GM21515 (cell line): ENCODE results near the gene HOXA13.

Source experiments
- ATAC-seq: cut with Tn5 transposase; IDR thresholded peaks from one replicate; pipeline ENCODE4 v1.9.1; 2021; ENCODE audit not compliant: unreplicated experiment

HOXA13 gene

GRCh38 chr7:27182285-27182841 is 17.5 kb downstream of the HOXA13 start:
- no peak for ATAC-seq

DNA sequence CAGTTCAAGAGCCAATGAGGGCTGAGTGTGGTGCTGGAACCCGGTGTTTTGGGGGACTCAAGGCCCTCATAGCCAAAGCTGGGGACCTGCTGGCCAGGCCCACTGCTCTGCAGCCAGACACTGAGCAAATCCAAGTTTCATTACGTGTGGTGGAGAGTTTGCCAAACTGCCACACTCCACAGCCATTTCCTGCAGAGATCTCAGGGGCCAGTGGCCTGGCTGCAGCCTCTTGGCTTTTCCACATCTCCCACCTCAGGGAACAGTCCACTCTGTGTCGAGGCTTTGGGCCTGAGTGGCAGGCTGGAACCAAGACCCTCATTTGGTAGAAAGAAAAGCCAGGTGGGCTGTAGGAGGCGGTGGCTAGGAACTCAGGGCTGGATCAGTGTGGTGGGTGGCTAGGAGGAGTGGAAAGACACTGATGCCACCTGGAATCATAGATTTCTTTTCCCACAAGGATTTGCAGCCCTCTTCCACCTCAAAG is 18.1 kb downstream of the HOXA13 start:
- no peak for ATAC-seq

DNA sequence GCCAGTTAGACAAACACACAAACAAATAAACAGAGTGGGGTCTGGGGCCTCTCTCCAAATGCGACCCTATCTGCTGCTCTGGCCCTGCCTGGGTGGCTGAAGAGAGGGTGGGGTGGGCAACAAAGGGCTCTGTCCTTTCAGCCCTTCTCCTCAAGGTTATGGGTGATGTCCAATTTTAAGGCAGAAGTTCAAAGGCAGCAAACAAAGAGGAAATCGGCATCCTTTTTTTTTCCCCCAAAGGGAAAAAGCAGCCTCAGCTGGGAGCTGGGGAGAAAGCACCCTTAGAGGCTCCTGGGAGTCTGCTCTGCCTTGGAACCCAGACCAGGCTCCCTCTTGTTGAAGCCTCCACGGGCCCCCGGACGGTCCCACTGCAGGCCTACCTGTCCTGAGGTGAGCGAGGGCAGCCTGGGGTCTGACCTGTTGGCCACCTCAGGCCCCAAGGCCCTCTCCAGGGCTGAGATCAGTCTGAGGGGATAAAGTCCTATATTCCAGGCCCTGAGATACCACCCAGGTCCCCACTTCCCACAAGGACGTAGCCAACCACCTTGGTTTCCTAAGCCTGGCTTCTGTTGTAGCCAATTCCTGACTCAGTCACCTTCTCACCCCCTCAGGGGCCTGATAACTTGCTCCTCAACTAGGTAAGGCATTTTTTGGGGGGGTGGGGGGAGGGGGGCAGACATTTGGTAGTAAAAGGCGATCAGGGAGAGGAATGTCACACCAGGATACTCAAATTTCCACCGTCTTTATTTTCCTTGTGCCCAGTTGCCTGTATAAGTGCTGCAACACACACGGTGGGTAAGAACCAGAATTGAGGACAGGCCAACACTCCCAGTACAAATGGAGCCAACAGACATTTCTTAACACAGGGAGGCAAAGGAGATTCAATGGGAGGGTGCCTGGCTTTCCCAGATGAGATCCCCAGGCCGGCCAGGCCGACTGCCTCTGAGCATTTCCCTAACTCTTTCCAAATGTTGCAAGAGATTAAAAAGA is 19.2 kb downstream of the HOXA13 start:
- no peak for ATAC-seq

- no peak for ATAC-seq
Observed at GRCh38 chr7:27179503-27180430, 20.1 kb downstream of the HOXA13 start.

- no peak for ATAC-seq
Observed at GRCh38 chr7:27179030-27179429, 20.9 kb downstream of the HOXA13 start.

GRCh38 chr7:27178366-27178765 is 21.5 kb downstream of the HOXA13 start:
- no peak for ATAC-seq

DNA sequence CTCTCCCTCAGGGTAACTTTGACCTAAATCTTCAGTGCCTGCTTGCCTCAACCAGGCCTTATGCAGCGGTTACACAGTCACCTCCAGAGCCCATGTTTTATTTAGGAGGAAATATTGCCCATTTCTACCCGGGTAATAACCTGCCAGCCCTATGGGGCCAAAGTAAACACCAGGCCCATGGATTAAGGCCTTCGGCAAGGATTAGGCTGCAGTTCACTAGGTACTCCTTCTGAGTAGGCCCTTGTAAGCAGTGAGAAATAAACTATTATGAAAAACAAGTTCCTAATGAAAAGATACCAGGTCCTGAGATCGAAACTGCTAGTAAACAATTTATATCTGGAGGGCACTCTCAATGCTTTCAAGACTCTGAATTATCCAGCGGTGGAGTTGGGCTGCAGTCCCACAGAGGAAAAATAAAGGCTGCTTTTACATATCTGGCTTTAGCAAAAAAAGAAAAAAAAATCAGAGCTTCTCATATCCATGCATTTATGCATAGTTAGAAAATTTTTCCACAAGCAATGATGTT is 22.0 kb downstream of the HOXA13 start:
- no peak for ATAC-seq

DNA sequence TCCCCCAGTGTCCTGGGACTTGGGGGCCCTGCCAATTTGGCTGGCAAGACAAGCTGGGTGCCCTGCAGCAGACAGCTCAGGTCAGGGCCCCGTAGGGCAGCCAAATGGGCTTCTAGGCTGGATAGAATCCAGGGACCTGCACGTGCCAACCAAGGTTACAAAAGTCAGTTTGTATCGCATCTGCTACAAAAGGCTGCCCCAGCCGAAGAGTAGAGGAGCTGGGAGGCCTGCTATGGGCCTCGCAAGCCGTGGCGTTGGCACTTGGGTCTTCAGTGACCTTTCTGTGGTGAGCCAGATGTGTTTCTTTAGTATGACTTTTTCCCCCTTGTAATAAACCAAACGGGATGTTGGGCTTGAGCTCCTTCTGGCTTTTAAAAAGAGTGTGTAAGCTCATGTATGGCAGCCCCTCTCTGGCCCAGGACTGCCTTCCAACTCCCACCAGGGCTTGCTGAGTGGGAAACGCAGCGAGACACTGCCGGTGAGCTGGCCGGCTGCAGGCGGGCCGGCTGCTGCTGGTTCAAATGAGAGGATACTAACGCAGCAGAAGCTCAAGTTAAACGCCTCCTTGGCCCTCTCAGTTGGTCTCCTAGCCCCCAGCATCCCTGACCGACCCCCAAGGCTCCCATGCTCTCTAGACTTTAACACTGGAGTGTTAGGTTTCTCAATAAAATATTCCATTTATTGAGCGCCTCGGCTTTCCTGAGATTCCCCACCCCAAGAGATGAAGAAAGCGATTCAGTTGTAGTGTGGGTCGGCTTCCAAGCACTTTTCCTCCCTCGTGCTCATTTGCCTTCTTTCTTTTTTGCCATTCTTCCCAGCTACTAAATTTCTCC is 22.7 kb downstream of the HOXA13 start:
- ATAC-seq, result no peak

DNA sequence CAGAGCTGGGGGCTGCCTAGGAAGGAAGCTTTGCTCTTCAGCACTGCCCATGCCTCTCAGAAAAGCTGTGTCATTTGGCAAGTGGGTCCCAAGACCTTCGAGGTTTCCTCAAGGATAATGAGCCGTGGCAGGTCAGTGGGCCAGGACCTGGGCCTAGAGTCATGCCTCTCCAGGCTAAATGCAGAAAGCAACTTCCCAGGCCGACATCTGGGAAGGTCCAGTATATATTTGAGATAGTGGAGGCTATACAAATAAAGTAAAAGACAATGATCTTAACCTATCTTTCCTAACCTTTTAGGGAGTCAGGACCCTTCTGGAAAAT is 23.4 kb downstream of the HOXA13 start:
- no peak for ATAC-seq

DNA sequence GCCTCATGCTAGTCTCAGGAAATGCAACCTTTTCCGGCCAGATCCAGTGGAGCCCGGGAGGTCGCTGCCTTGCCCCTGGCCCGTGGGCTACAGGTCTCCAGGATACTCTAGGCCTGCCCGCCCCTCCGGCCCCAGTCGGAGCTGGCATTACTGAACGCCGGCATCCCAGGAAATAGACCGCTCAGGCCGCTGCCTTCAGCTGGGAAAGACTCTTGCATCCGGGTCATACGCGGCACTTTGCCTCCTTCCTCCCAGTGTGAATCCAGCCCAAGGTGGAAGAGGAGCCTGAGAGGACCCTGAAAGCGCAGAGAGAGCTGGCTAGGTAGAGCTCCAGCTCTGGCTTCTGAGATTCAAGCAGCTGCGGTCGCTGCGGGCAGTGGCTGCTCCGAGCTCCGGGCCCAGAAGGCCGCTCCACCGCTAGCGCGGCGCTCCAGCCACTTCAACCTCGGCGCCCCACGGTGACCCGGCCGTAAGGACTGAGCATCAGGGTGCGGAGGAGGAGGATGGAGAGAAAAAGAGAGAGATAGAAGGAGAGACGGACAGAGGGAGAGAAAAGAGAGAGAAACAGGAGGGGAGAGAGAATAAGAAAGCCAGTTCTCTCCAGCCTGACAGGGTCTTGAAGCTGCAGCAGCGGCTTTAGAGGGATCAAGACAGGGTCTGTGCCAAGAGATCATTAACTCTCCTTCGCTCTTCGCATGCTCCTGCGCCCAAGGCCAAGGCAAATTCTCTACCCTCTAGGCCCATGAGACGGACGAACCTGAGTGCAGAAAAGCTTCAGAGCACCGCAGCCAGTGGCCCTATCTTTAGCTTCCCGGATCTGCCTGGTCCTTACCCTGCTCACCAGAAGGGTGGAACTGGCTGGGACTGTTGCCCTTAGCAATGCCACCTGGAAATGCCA is 24.0 kb downstream of the HOXA13 start:
- ATAC-seq, result no peak

- ATAC-seq, result no peak
Observed at GRCh38 chr7:27174874-27175625, 24.8 kb downstream of the HOXA13 start.

DNA sequence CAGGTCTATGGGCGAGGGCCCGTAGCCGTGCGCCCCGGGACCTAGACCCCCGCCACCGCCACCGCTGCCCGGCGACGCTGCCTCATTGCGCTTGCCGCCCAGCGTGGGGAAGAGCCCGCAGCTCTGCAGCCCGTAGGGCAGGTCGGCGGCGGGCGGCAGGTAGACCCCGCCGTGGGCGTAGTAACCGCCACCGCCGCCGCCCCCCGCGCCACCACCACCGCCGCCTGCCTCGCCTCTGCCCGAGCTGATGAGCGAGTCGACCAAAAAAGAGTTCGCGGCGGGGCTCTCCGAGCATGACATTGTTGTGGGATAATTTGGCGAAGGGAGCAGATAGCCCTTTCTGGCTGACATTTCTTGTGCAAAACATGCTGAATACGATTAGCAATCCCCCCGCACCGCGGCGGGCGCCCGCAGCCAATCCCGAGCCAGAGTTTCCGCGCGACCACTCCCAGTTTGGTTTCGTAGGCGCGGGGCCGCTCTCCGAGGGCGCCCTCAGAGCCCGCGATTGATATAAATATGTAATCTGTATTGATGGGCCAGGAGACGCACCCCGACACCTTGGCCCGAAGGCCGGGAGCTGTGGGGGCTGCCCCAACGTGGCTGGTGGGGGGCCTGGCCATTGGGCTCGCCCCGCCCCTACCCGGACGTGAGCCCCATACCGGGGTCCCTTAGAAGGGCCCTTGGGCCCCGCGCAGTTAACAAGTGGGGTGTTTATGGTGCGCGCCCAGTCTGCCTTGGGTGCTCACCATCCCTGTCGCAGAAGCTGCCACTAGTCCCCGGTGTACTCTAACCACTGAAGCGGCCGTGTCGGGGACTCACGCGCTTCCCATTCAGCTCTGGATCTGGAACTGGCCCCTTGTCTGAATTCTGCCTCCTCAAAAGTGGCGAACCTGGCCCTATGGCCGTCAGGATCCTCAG is 25.7 kb downstream of the HOXA13 start, which contains the start of gene HOXA10:
HOXA10 (minus strand) TSS at position 365 of the 918 bp plus-strand sequence; CDS start at position 351, 14 bp downstream.
- no peak for ATAC-seq

- ATAC-seq, result no peak
Observed at GRCh38 chr7:27173511-27173955, 26.4 kb downstream of the HOXA13 start.

- no peak for ATAC-seq
Observed at GRCh38 chr7:27172823-27173510, 26.9 kb downstream of the HOXA13 start.

GRCh38 chr7:27172315-27172774 is 27.5 kb downstream of the HOXA13 start:
- ATAC-seq, result no peak

GRCh38 chr7:27171637-27172314 is 28.1 kb downstream of the HOXA13 start:
- ATAC-seq, result no peak
